Spinal cord (tissue), 10 donors: ENCODE data around the gene FLYWCH2. TPM values are rescaled to one million over a fixed set of nuclear protein-coding genes. Genes with fewer than 3 reads are reported as not detected.

Experiments
- DNase-seq, 6 donors: peaks; one replicate each; pipeline versions ENCODE4 v3.0.0 to v3.0.0-alpha.2; 2013 to 2015; ENCODE audit warnings: low spot score in 6 of 6, low read depth in 4 of 6
- H3K27ac ChIP-seq: one replicate; pipeline ENCODE4 v1.5.1; 2013; ENCODE audit warnings: low read depth, low read length, control low read depth
- H3K27me3 ChIP-seq: one replicate; pipeline ENCODE4 v1.6.1; 2013; ENCODE audit warnings: low read length; ENCODE audit not compliant: control insufficient read depth, insufficient read depth
- H3K36me3 ChIP-seq: one replicate; pipeline ENCODE4 v1.6.1; 2013; ENCODE audit warnings: low read length; ENCODE audit not compliant: control insufficient read depth, insufficient read depth
- H3K4me1 ChIP-seq: one replicate; pipeline ENCODE4 v1.6.1; 2013; ENCODE audit warnings: low read length; ENCODE audit not compliant: control insufficient read depth, insufficient read depth
- H3K4me3 ChIP-seq: one replicate; pipeline ENCODE4 v1.5.1; 2013; ENCODE audit warnings: low read depth, low read length, control low read depth
- H3K9me3 ChIP-seq: one replicate; pipeline ENCODE4 v1.6.1; 2013; ENCODE audit warnings: low read length; ENCODE audit not compliant: control insufficient read depth, insufficient read depth
- whole genome bisulfite sequencing: methylation state at CpG from one replicate; pipeline ENCODE4 v1.1.5; 2013; ENCODE audit warnings: missing lambda C conversion rate; ENCODE audit not compliant: insufficient coverage; 5-methylcytosine and 5-hydroxymethylcytosine counted together
- polyA plus RNA-seq, 2 donors: library from polyadenylated mRNA; unstranded; fragments of 120-200 nt; gene quantifications; one replicate each; pipeline ENCODE4 v1.2.1, GENCODE V29; 2013; ENCODE audit not compliant: insufficient read length in 2 of 2
- total RNA-seq, 2 donors: library from RNA; depleted of rRNA in 1 of 2; stranded (reverse); fragments of 120-200 nt in 1 of 2; fragments of >200 nt in 1 of 2; gene quantifications; one replicate each; pipeline versions ENCODE4 v1.2.3 to v1.2.4, GENCODE V29; 2013 to 2014
- donor health status: healthy.

Gene FLYWCH2
- total and polyA plus RNA-seq, 4 donors = 28.1 to 63.1 (median 60.7) TPM

- WGBS = 53% methylated on average over 7 of the region's 10 CpGs
- H3K4me3 ChIP-seq = no peak overlapping the region
- DNase-seq = no peak
- no peaks in the 10 kb centered on the region for H3K36me3 ChIP-seq
- H3K27me3 ChIP-seq = peaks cover 62% of the 10 kb centered on the region
- no peaks in the 10 kb centered on the region for H3K9me3 ChIP-seq
- no peak overlapping the region for H3K27ac ChIP-seq
- peaks cover 3% of the 10 kb centered on the region for H3K4me1 ChIP-seq
Measured at GRCh38 chr16:2859686-2860265, 23.2 kb upstream of the FLYWCH2 start.

- Histone ChIP-seq H3K27me3 (peaks cover 65% of the 10 kb centered on the region), H3K4me3 (no peak overlapping the region), H3K4me1 (peaks cover 3% of the 10 kb centered on the region), H3K27ac (no peak overlapping the region), H3K36me3 (no peaks in the 10 kb centered on the region), H3K9me3 (no peaks in the 10 kb centered on the region)
- no peak for DNase-seq
- 93% methylated on average over 2 of the region's 8 CpGs for WGBS
Measured at GRCh38 chr16:2860826-2861567, 22.0 kb upstream of the FLYWCH2 start.

GRCh38 chr16:2865651-2866050, 17.4 kb upstream of the FLYWCH2 start:
- H3K27me3 ChIP-seq = peaks cover 24% of the 10 kb centered on the region
- no peak for DNase-seq
- no peak overlapping the region for H3K4me3 ChIP-seq
- no peaks in the 10 kb centered on the region for H3K36me3 ChIP-seq
- 43% methylated on average over 1 of the region's 4 CpGs for WGBS
- peaks cover 8% of the 10 kb centered on the region for H3K4me1 ChIP-seq
- no peaks in the 10 kb centered on the region for H3K9me3 ChIP-seq
- H3K27ac ChIP-seq = no peak overlapping the region

- H3K27me3 ChIP-seq = peaks cover 18% of the 10 kb centered on the region
- H3K27ac ChIP-seq = no peak overlapping the region
- no peak for DNase-seq
- no peaks in the 10 kb centered on the region for H3K9me3 ChIP-seq
- WGBS = 93% methylated on average over 4 of the region's 4 CpGs
- peaks cover 8% of the 10 kb centered on the region for H3K4me1 ChIP-seq
- no peak overlapping the region for H3K4me3 ChIP-seq
- H3K36me3 ChIP-seq = no peaks in the 10 kb centered on the region
Measured at GRCh38 chr16:2866431-2866830, 16.6 kb upstream of the FLYWCH2 start.

- H3K27ac ChIP-seq = peak overlapping the region; percentile 94
- H3K36me3 ChIP-seq = no peaks in the 10 kb centered on the region
- H3K27me3 ChIP-seq = peaks cover 15% of the 10 kb centered on the region
- peaks cover 8% of the 10 kb centered on the region for H3K4me1 ChIP-seq
- WGBS = no CpG with 5 or more reads among the region's 8 CpGs
- no peak for DNase-seq
- peak overlapping the region; percentile 78 for H3K4me3 ChIP-seq
- H3K9me3 ChIP-seq = no peaks in the 10 kb centered on the region
Measured at GRCh38 chr16:2867661-2867986, 15.4 kb upstream of the FLYWCH2 start.

- peak overlapping the region; percentile 94 for H3K27ac ChIP-seq
- peaks cover 15% of the 10 kb centered on the region for H3K27me3 ChIP-seq
- no peaks in the 10 kb centered on the region for H3K36me3 ChIP-seq
- H3K9me3 ChIP-seq = no peaks in the 10 kb centered on the region
- peaks cover 8% of the 10 kb centered on the region for H3K4me1 ChIP-seq
- peak; percentile 74 to 97 (median 84) for DNase-seq
- H3K4me3 ChIP-seq = peak overlapping the region; percentile 78
- under 1% methylated on average over 39 of the region's 45 CpGs for whole genome bisulfite sequencing
Measured at GRCh38 chr16:2867987-2868789, 14.8 kb upstream of the FLYWCH2 start.

- 74% methylated on average over 3 of the region's 6 CpGs for WGBS
- Histone ChIP-seq H3K9me3 (no peaks in the 10 kb centered on the region), H3K4me1 (peaks cover 8% of the 10 kb centered on the region), H3K4me3 (no peak overlapping the region), H3K36me3 (no peaks in the 10 kb centered on the region), H3K27me3 (peaks cover 3% of the 10 kb centered on the region), H3K27ac (no peak overlapping the region)
- no peak for DNase-seq
Measured at GRCh38 chr16:2871926-2872325, 11.1 kb upstream of the FLYWCH2 start.

- H3K9me3 ChIP-seq = no peaks in the 10 kb centered on the region
- H3K4me1 ChIP-seq = no peaks in the 10 kb centered on the region
- no peak overlapping the region for H3K4me3 ChIP-seq
- no peak overlapping the region for H3K27ac ChIP-seq
- H3K27me3 ChIP-seq = peaks cover 3% of the 10 kb centered on the region
- H3K36me3 ChIP-seq = no peaks in the 10 kb centered on the region
- WGBS = 47% methylated on average over 15 of the region's 21 CpGs
- no peak for DNase-seq
Measured at GRCh38 chr16:2874032-2874911, 8.7 kb upstream of the FLYWCH2 start.

GRCh38 chr16:2874912-2875362, 8.1 kb upstream of the FLYWCH2 start:
- H3K36me3 ChIP-seq = no peaks in the 10 kb centered on the region
- peaks cover 2% of the 10 kb centered on the region for H3K27me3 ChIP-seq
- peaks cover 3% of the 10 kb centered on the region for H3K9me3 ChIP-seq
- no peak overlapping the region for H3K27ac ChIP-seq
- WGBS = 15% methylated on average over 15 of the region's 25 CpGs
- H3K4me1 ChIP-seq = no peaks in the 10 kb centered on the region
- no peak overlapping the region for H3K4me3 ChIP-seq
- peak in 3 of 6 donors; percentile 17 to 82 (median 62) for DNase-seq
